H9 (cell line): ENCODE measurements around the gene MYOM1. TPM values are rescaled to one million over a fixed set of nuclear protein-coding genes. Genes with fewer than 3 reads are reported as not detected.

ENCODE experiments used
- DNase-seq: peaks from one replicate; pipeline ENCODE4 v3.0.0-alpha.2; 2017
- H2AFZ ChIP-seq: one replicate; pipeline ENCODE4 v1.6.1; 2013; ENCODE audit warnings: mild to moderate bottlenecking, low read length, control low read depth, moderate library complexity
- H2AK5ac ChIP-seq: 2 replicates; pipeline ENCODE4 v1.6.1; 2013; ENCODE audit warnings: low read length, control low read depth, mixed read lengths; ENCODE audit not compliant: insufficient read length
- H2BK120ac ChIP-seq: one replicate; pipeline ENCODE4 v1.6.1; 2013; ENCODE audit warnings: low read depth, mild to moderate bottlenecking, low read length, control low read depth, inconsistent platforms; ENCODE audit not compliant: poor library complexity, severe bottlenecking
- H2BK12ac ChIP-seq: 2 replicates; pipeline ENCODE4 v1.6.1; 2013; ENCODE audit warnings: low read length, control low read depth, mixed read lengths, low read depth; ENCODE audit not compliant: insufficient read length
- H2BK15ac ChIP-seq: 2 replicates; pipeline ENCODE4 v1.6.1; 2013; ENCODE audit warnings: low read depth, low read length, control low read depth
- H2BK20ac ChIP-seq: one replicate; pipeline ENCODE4 v1.6.1; 2013; ENCODE audit warnings: low read depth, mild to moderate bottlenecking, low read length, control low read depth, inconsistent platforms; ENCODE audit not compliant: poor library complexity, severe bottlenecking
- H2BK5ac ChIP-seq: 2 replicates; pipeline ENCODE4 v1.6.1; 2013; ENCODE audit warnings: low read length, control low read depth, mixed read lengths; ENCODE audit not compliant: insufficient read length
- H3K14ac ChIP-seq: 2 replicates; pipeline ENCODE4 v1.6.1; 2013; ENCODE audit warnings: low read length, control low read depth; ENCODE audit not compliant: insufficient read depth
- H3K18ac ChIP-seq: 2 replicates; pipeline ENCODE4 v1.6.1; 2013; ENCODE audit warnings: low read depth, mild to moderate bottlenecking, mixed read lengths, low read length, control low read depth; ENCODE audit not compliant: insufficient read length
- H3K23ac ChIP-seq: 2 replicates; pipeline ENCODE4 v1.6.1; 2013; ENCODE audit warnings: low read length, control low read depth, mixed read lengths, low read depth; ENCODE audit not compliant: insufficient read length
- H3K23me2 ChIP-seq: 2 replicates; pipeline ENCODE4 v1.6.1; 2013; ENCODE audit warnings: low read depth, mild to moderate bottlenecking, mixed read lengths, low read length, control low read depth; ENCODE audit not compliant: insufficient read length, poor library complexity, severe bottlenecking
- H3K27ac ChIP-seq: 2 replicates; pipeline ENCODE4 v1.5.1; 2013; ENCODE audit warnings: low read length, control low read depth, mixed read lengths, low read depth; ENCODE audit not compliant: insufficient read length
- H3K27me3 ChIP-seq: 2 replicates; pipeline ENCODE4 v1.6.1; 2013; ENCODE audit warnings: low read length, control low read depth, inconsistent platforms; ENCODE audit not compliant: insufficient read depth
- H3K4ac ChIP-seq: 2 replicates; pipeline ENCODE4 v1.6.1; 2013; ENCODE audit warnings: low read depth, mild to moderate bottlenecking, control low read depth, inconsistent platforms, low read length, moderate library complexity
- H3K4me1 ChIP-seq: 2 replicates; pipeline ENCODE4 v1.6.1; 2013; ENCODE audit warnings: low read length, control low read depth, inconsistent platforms; ENCODE audit not compliant: insufficient read depth
- H3K4me2 ChIP-seq: 2 replicates; pipeline ENCODE4 v1.6.1; 2013; ENCODE audit warnings: low read length, control low read depth, mixed read lengths; ENCODE audit not compliant: insufficient read length, insufficient read depth
- H3K56ac ChIP-seq: 2 replicates; pipeline ENCODE4 v1.6.1; 2013; ENCODE audit warnings: low read depth, mild to moderate bottlenecking, mixed read lengths, low read length, control low read depth; ENCODE audit not compliant: insufficient read length
- H3K79me1 ChIP-seq: 2 replicates; pipeline ENCODE4 v1.6.1; 2013; ENCODE audit warnings: low read depth, mild to moderate bottlenecking, moderate library complexity, low read length, control low read depth, inconsistent platforms; ENCODE audit not compliant: insufficient read depth, poor library complexity, severe bottlenecking
- H3K79me2 ChIP-seq: 2 replicates; pipeline ENCODE4 v1.6.1; 2013; ENCODE audit warnings: low read length, control low read depth, inconsistent platforms; ENCODE audit not compliant: insufficient read depth
- H3K9ac ChIP-seq: 2 replicates; pipeline ENCODE4 v1.6.1; 2013; ENCODE audit warnings: low read length, control low read depth, mixed read lengths; ENCODE audit not compliant: insufficient read length; ENCODE audit errors: extremely low read depth
- H3K9me3 ChIP-seq: one replicate; pipeline ENCODE4 v1.6.1; 2013; ENCODE audit warnings: low read depth, low read length, inconsistent platforms; ENCODE audit not compliant: control insufficient read depth
- H3T11ph ChIP-seq: one replicate; pipeline ENCODE4 v1.6.1; 2013; ENCODE audit warnings: mild to moderate bottlenecking, low read length, control low read depth, inconsistent platforms
- H4K20me1 ChIP-seq: one replicate; pipeline ENCODE4 v1.6.1; 2013; ENCODE audit not compliant: control insufficient read depth, insufficient read length, insufficient read depth
- H4K5ac ChIP-seq: 2 replicates; pipeline ENCODE4 v1.6.1; 2013; ENCODE audit warnings: low read depth, mild to moderate bottlenecking, mixed read lengths, low read length, control low read depth; ENCODE audit not compliant: insufficient read length
- H4K8ac ChIP-seq: replicated peaks from 2 replicates; pipeline ENCODE4 v1.6.1; 2013; ENCODE audit warnings: low read length, control low read depth, mixed read lengths, low read depth; ENCODE audit not compliant: insufficient read length
- H4K91ac ChIP-seq: 2 replicates; pipeline ENCODE4 v1.6.1; 2013; ENCODE audit warnings: low read depth, mild to moderate bottlenecking, moderate library complexity, mixed read lengths, low read length, control low read depth; ENCODE audit not compliant: insufficient read length
- H3K27ac Mint-ChIP-seq, 3 experiments: 2 replicates in 2 of 3; 3 replicates in 1 of 3; pipeline ENCODE4 v1.8.0; 2020 to 2021; ENCODE audit warnings: mixed read lengths in 3 of 3, mild to moderate bottlenecking in 1 of 3, moderate library complexity in 1 of 3
- H3K27me3 Mint-ChIP-seq: 2 replicates; pipeline ENCODE4 v1.8.0; 2021; ENCODE audit warnings: low read depth, mild to moderate bottlenecking, moderate library complexity, mixed read lengths
- H3K36me3 Mint-ChIP-seq, 3 experiments: 2 replicates in 2 of 3; 3 replicates in 1 of 3; pipeline ENCODE4 v1.8.0; 2020 to 2021; ENCODE audit warnings: low read depth in 3 of 3, mixed read lengths in 3 of 3; ENCODE audit not compliant: insufficient read depth in 1 of 3
- H3K4me1 Mint-ChIP-seq, 2 experiments: 2 replicates each; pipeline ENCODE4 v1.8.0; 2020; ENCODE audit warnings: mixed read lengths in 2 of 2
- H3K4me3 Mint-ChIP-seq, 2 experiments: 2 replicates in 1 of 2; 3 replicates in 1 of 2; pipeline ENCODE4 v1.8.0; 2020 to 2021; ENCODE audit warnings: mild to moderate bottlenecking in 2 of 2, mixed read lengths in 2 of 2, moderate library complexity in 1 of 2
- H3K9me3 Mint-ChIP-seq, 2 experiments: 2 replicates in 1 of 2; 3 replicates in 1 of 2; pipeline ENCODE4 v1.8.0; 2020; ENCODE audit warnings: mild to moderate bottlenecking in 2 of 2, mixed read lengths in 2 of 2, moderate library complexity in 1 of 2
- WGBS: extraction: QIAGEN DNeasy Blood & Tissue Kit; methylation state at CpG from one replicate; pipeline ENCODE4 v1.1.7; 2013; ENCODE audit warnings: missing lambda C conversion rate, low lambda C conversion rate, mixed read lengths; ENCODE audit not compliant: insufficient read length; ENCODE audit errors: extremely low coverage; 5-methylcytosine and 5-hydroxymethylcytosine counted together
- total RNA-seq: library from RNA; stranded (reverse); gene quantifications from 2 replicates; pipeline ENCODE4 v1.2.1, GENCODE V29; 2021
- TF ChIP-seq, protein P1 (sequence below): fragments of 200-600 bp; sonication (generic); conservative IDR thresholded peaks from 3 replicates; pipeline ENCODE4 v1.8.0; 2021; ENCODE audit warnings: antibody characterized with exemption, mild to moderate bottlenecking

MYOM1 gene
- total RNA-seq, 1 experiment from 2014 or later: 0.17 TPM

DNA sequence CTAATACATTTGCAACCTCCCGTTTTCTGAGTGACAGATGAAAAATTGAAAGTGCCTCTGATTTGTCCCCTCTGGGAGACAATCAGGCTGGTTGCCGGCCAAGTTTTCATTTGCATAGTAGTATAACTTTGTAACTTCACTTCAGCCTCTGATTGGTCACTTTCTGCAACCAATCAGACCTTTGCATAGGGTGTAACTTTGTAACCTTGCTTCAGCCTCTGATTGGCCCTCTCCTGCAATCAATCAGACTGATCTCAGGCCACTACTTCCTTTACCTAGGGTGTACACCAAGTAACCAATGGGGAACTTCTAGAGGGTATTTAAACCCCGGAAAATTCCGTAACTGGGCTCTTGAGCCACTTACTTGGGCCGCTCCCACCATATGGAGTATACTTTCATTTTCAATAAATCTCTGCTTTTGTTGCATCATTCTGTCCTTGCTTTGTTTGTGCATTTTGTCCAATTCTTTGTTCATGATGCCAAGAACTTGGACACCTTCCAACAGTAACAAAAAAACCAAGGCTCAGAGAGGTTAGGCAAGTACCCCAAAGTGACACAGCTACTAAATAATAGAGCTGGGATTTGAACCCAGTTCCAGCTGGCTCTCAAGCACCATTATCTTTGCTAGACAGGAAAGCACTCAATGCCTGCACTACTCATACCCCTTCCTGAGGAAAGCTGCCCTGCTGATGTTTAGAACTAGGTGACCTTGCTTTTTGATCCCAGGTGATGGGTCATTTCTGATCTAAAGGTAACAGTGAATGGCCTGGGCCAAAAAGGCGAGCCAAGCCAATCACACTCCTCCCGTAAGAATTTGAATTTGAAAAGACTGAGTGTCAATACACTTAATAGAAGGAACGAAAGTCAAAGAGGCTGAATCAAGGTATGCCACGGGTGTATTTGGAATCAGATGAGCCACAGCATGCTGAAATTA is 10.9 kb upstream of the MYOM1 start:
- Mint-ChIP-seq H3K9me3 (no peaks in the 10 kb centered on the region), H3K4me1 (peaks cover 7 to 15% of the 10 kb centered on the region in 2 experiments), H3K27ac (peak overlapping the region in 1 of 3 experiments; percentile 69; a peak in 3 of 7 replicates), H3K27me3 (no peaks in the 10 kb centered on the region; the same call in 1 of the 2 replicates), H3K36me3 (no peaks in the 10 kb centered on the region), H3K4me3 (no peak overlapping the region)
- no peak overlapping the region for H2BK12ac ChIP-seq
- no peak overlapping the region for H3K4ac ChIP-seq
- no CpG with 5 or more reads among the region's 9 CpGs for WGBS
- peak; percentile 64 for DNase-seq
- H4K91ac ChIP-seq: no peak overlapping the region
- H4K20me1 ChIP-seq: no peaks in the 10 kb centered on the region
- H3K23me2 ChIP-seq: no peaks in the 10 kb centered on the region
- H4K8ac ChIP-seq: no peak overlapping the region
- no peak overlapping the region for H3K4me2 ChIP-seq
- no peak overlapping the region for H2BK15ac ChIP-seq
- no peak overlapping the region for H3K9ac ChIP-seq
- no peaks in the 10 kb centered on the region for H3K9me3 ChIP-seq
- H3K23ac ChIP-seq: no peak overlapping the region
- H2BK20ac ChIP-seq: no peak overlapping the region
- H3K18ac ChIP-seq: no peak overlapping the region
- H2AK5ac ChIP-seq: no peak overlapping the region
- H3K14ac ChIP-seq: no peak overlapping the region
- H2AFZ ChIP-seq: no peak overlapping the region
- peaks cover 2% of the 10 kb centered on the region; the same call in 1 of the 2 replicates for H3K4me1 ChIP-seq
- H3K27me3 ChIP-seq: no peaks in the 10 kb centered on the region
- H3K56ac ChIP-seq: no peak overlapping the region
- TF ChIP-seq, protein P1, sequence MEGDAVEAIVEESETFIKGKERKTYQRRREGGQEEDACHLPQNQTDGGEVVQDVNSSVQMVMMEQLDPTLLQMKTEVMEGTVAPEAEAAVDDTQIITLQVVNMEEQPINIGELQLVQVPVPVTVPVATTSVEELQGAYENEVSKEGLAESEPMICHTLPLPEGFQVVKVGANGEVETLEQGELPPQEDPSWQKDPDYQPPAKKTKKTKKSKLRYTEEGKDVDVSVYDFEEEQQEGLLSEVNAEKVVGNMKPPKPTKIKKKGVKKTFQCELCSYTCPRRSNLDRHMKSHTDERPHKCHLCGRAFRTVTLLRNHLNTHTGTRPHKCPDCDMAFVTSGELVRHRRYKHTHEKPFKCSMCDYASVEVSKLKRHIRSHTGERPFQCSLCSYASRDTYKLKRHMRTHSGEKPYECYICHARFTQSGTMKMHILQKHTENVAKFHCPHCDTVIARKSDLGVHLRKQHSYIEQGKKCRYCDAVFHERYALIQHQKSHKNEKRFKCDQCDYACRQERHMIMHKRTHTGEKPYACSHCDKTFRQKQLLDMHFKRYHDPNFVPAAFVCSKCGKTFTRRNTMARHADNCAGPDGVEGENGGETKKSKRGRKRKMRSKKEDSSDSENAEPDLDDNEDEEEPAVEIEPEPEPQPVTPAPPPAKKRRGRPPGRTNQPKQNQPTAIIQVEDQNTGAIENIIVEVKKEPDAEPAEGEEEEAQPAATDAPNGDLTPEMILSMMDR: no peak
- no peaks in the 10 kb centered on the region for H3K79me1 ChIP-seq
- no peak overlapping the region for H3T11ph ChIP-seq
- H2BK5ac ChIP-seq: no peak overlapping the region
- no peak overlapping the region for H3K27ac ChIP-seq
- H2BK120ac ChIP-seq: no peak overlapping the region
- H3K79me2 ChIP-seq: no peaks in the 10 kb centered on the region; the same call in 1 of the 2 replicates
- no peak overlapping the region for H4K5ac ChIP-seq
